Activated CD4-positive, alpha-beta T cell treated with anti-CD3 and anti-CD28 coated beads, Interleukin-2, amount 10 ng/mL, durations not matched to agents 24 days and 14 days (primary cell): Measurements from ENCODE around the gene BNIP2. TPM values are rescaled to one million over a fixed set of nuclear protein-coding genes. Genes with fewer than 3 reads are reported as not detected.
"Not testable (repeated sequence)": the region's sequence is repeated elsewhere in the genome, so short reads cannot be mapped to it uniquely, and the experiment has no call there.

ENCODE experiments used
- DNase-seq: peaks from one replicate; pipeline ENCODE4 v3.0.0; 2022
- H3K27ac Mint-ChIP-seq: one replicate; pipeline ENCODE4 v1.8.0; 2022; ENCODE audit warnings: mild to moderate bottlenecking, mixed read lengths
- H3K27me3 Mint-ChIP-seq: one replicate; pipeline ENCODE4 v1.8.0; 2022; ENCODE audit warnings: mixed read lengths
- H3K36me3 Mint-ChIP-seq: one replicate; pipeline ENCODE4 v1.8.0; 2022; ENCODE audit warnings: low read depth, mild to moderate bottlenecking, mixed read lengths
- H3K4me1 Mint-ChIP-seq: one replicate; pipeline ENCODE4 v1.8.0; 2021; ENCODE audit warnings: mixed read lengths
- H3K4me3 Mint-ChIP-seq: one replicate; pipeline ENCODE4 v1.8.0; 2022; ENCODE audit warnings: mild to moderate bottlenecking, moderate library complexity, mixed read lengths
- H3K9me3 Mint-ChIP-seq: one replicate; pipeline ENCODE4 v1.8.0; 2021; ENCODE audit warnings: mixed read lengths
- intact Hi-C: fragments of 100-400 bp; cut with micrococcal nuclease; formaldehyde crosslinking; loops from one replicate; pipeline ENCODE4 v1.15.1; 2023
- total RNA-seq: library from RNA; stranded (reverse); gene quantifications from 2 replicates; pipeline ENCODE4 v1.2.3, GENCODE V29; 2022

BNIP2 gene
- total RNA-seq, 1 donor from 2014 or later = 55.1 TPM

- Mint-ChIP-seq H3K36me3 (peaks cover 58% of the 10 kb centered on the region), H3K4me1 (peaks cover 18% of the 10 kb centered on the region), H3K4me3 (no peak overlapping the region), H3K27me3 (no peaks in the 10 kb centered on the region), H3K27ac (peak overlapping the region; percentile 90), H3K9me3 (no peaks in the 10 kb centered on the region)
- intact Hi-C loops = no loop called here
- DNase-seq = no peak
Measured at GRCh38 chr15:59678172-59678571, 10.9 kb downstream of the BNIP2 start.

- Mint-ChIP-seq H3K36me3 (peaks cover 64% of the 10 kb centered on the region), H3K9me3 (no peaks in the 10 kb centered on the region), H3K27me3 (no peaks in the 10 kb centered on the region), H3K4me1 (peaks cover 13% of the 10 kb centered on the region), H3K4me3 (no peak overlapping the region), H3K27ac (no peak overlapping the region)
- intact Hi-C loops = no loop called here
- DNase-seq = no peak
Measured at GRCh38 chr15:59676565-59676964, 12.6 kb downstream of the BNIP2 start.

DNA sequence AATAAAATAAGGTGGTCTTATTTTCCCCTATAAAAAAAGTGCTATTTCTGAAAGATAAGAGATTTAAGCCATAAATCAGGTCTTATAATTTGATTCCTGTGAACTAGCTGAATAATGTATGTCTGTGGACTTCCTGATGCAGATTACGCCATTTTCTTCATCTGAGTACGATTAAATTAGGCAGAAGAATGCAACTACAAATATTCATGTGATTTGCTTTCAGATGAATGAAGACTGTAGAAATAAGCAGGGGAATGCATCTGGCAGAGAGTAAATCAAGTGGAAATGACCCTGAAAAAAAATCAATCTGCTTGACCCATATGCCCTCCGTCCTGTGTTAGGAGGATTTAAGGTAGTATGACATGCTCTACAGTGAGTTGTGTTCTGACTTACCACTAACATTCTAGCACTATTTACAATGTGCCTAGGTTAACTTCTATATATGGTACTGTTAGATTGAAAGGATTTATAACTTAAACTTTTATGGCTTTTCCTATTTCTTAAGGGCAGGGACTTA is 14.7 kb downstream of the BNIP2 start:
- Mint-ChIP-seq H3K36me3 (peaks cover 68% of the 10 kb centered on the region), H3K4me1 (peaks cover 10% of the 10 kb centered on the region), H3K4me3 (no peak overlapping the region), H3K27ac (no peak overlapping the region), H3K27me3 (no peaks in the 10 kb centered on the region), H3K9me3 (no peaks in the 10 kb centered on the region)
- DNase-seq = no peak
- intact Hi-C loops = no loop called here

DNA sequence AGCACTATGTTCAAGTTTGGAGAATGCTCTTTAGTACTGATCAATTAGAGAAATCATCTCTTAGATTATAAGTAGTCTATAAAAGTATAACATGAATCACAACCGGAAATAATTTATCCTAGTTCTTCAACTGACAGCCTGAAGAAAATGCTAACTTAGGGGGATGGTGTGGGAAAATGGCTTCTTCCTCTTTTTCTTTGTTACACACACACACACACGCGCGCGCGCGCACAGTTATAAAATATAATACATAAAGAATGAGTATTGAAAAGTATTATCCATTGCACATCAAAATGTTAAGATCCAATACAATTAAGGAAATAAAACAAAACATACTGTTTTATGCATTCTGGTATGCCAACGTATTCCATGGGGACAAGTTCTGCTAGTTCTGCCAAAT is 20.6 kb downstream of the BNIP2 start:
- H3K27ac Mint-ChIP-seq = no peak overlapping the region
- peaks cover 2% of the 10 kb centered on the region for H3K4me1 Mint-ChIP-seq
- intact Hi-C loops = no loop called here
- DNase-seq = no peak
- H3K9me3 Mint-ChIP-seq = no peaks in the 10 kb centered on the region
- peaks cover 49% of the 10 kb centered on the region for H3K36me3 Mint-ChIP-seq
- H3K4me3 Mint-ChIP-seq = no peak overlapping the region
- no peaks in the 10 kb centered on the region for H3K27me3 Mint-ChIP-seq

DNA sequence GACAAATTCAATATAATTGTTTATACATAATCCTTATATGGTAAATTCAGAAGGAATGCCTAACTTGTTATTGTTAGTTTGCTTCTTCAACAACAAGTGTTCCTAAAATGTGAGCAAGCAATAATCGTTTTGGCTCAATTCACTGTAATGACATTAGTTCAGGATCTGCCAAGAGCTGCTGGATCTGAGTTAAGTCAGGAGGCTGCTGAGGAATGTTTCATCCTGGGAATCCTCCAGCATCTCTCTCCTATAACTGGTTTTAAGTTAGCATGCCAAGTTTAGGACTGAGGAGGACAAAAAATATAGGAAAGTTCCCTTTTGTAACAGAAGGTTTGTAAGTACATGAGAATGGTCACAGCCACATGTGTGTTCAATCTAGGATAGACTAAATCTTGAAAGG is 26.9 kb downstream of the BNIP2 start:
- DNase-seq = no peak
- Mint-ChIP-seq H3K9me3 (no peaks in the 10 kb centered on the region), H3K27me3 (no peaks in the 10 kb centered on the region), H3K27ac (no peak overlapping the region), H3K4me3 (no peak overlapping the region), H3K36me3 (peaks cover 33% of the 10 kb centered on the region), H3K4me1 (no peaks in the 10 kb centered on the region)
- intact Hi-C loops = no loop called here

GRCh38 chr15:59659366-59659765 is 29.8 kb downstream of the BNIP2 start:
- H3K27me3 Mint-ChIP-seq = no peaks in the 10 kb centered on the region
- no peaks in the 10 kb centered on the region for H3K4me1 Mint-ChIP-seq
- H3K9me3 Mint-ChIP-seq = no peaks in the 10 kb centered on the region
- no peak for DNase-seq
- no peak overlapping the region for H3K27ac Mint-ChIP-seq
- intact Hi-C loops = no loop called here
- H3K4me3 Mint-ChIP-seq = no peak overlapping the region
- peaks cover 32% of the 10 kb centered on the region for H3K36me3 Mint-ChIP-seq

DNA sequence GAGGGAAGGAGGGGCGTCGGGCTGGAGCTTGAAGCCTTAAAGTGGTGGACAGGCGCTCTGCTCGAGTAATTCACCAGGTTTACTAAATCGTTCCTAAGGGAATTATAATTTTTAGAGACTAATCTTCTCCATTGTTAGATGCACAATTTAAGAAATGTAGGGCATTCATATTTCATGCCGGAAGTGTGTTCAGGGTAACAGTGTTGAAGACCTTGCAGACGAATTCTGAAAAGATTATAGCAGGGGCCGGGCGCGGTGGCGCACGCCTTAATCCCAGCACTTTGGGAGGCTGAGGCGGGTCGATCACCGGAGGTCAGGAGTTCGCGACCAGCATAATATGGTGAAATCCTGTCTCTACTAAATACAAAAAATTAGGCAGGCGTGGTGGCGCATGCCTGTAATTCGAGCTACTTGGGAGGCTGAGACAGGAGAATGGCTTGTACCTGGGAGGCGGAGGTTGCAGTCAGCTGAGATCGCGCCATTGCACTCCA is 31.4 kb downstream of the BNIP2 start:
- DNase-seq = no peak
- Mint-ChIP-seq H3K9me3 (no peaks in the 10 kb centered on the region), H3K27me3 (no peaks in the 10 kb centered on the region), H3K36me3 (peaks cover 26% of the 10 kb centered on the region), H3K4me1 (peaks cover 3% of the 10 kb centered on the region), H3K4me3 (no peak overlapping the region), H3K27ac (peak overlapping the region; percentile 90)
- intact Hi-C loops = loop anchor here (1.0 kb wide), 1 partner anchor 31 kb away; no protein-coding TSS in a partner anchor

DNA sequence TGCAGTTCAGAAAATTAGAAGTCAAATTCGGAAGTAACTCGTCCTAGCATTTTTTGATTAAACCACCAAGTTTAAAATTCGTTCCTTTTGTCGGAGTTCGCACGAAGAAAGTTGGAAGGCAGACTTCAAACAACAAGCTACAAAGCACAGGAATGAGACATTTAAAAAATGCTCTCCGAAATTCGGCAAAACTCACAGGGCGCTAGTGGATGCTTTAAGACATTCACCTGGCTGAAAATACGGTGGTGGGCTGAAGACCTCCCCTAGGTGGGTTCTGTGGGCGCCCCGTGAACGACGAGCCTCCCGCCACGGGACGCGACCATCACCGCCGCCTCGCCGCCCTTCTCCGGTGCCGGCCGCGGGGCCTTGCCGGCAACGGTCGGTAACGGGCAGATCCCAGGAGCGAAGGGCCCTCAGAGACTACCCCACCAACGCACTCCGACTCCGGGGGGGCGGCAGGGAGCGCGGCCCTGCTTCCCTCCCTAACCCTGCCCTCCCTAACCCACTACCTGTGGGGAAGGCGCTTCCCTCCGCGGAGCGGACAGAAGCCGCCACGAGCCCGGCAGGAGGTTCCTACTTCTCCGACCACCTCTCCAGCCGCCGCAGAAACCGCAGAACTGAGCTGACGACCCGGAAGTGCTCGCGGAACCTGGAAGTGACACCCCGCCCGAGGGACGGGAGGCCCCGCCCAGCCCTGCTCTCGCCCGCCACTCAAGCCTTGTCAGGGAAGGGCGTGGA is 32.1 kb downstream of the BNIP2 start, which contains the start of gene GTF2A2:
TSS of gene GTF2A2 (minus strand) at position 619 of the 738 bp plus-strand sequence. CDS start 5,238 bp downstream, outside the sequence.
- H3K9me3 Mint-ChIP-seq = no peaks in the 10 kb centered on the region
- peak within 1 kb of the TSS; percentile 90 for H3K27ac Mint-ChIP-seq
- peaks cover 6% of the 10 kb centered on the region for H3K4me1 Mint-ChIP-seq
- H3K4me3 Mint-ChIP-seq = no peak within 1 kb of the TSS
- peak; percentile 99 for DNase-seq
- intact Hi-C loops = loop anchor here (1.0 kb wide), 1 partner anchor 31 kb away; no protein-coding TSS in a partner anchor
- H3K36me3 Mint-ChIP-seq = peaks cover 26% of the 10 kb centered on the region
- no peaks in the 10 kb centered on the region for H3K27me3 Mint-ChIP-seq

DNA sequence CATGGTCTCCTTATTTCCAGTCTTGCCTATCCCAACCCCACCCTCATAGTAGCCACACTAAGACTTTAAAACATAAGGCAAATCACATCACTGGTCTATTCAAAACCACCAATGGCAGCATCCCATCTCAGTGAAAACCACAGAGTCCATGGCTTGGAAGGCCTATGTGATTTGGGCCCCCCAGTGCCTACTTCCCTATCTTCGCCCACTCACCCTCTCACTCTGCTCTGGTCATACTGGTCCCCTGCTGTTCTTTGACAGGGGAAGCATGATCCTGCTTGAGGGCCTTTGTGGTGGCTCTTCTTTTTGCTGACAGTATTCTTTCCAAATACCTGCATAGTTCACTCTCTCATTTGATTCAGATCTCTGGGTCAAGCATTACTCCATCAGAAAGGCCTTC is 35.1 kb downstream of the BNIP2 start:
- peak; percentile 41 for DNase-seq
- Mint-ChIP-seq H3K27ac (no peak overlapping the region), H3K36me3 (peaks cover 25% of the 10 kb centered on the region), H3K27me3 (no peaks in the 10 kb centered on the region), H3K4me1 (peaks cover 8% of the 10 kb centered on the region), H3K4me3 (no peak overlapping the region), H3K9me3 (no peaks in the 10 kb centered on the region)
- intact Hi-C loops = no loop called here

DNA sequence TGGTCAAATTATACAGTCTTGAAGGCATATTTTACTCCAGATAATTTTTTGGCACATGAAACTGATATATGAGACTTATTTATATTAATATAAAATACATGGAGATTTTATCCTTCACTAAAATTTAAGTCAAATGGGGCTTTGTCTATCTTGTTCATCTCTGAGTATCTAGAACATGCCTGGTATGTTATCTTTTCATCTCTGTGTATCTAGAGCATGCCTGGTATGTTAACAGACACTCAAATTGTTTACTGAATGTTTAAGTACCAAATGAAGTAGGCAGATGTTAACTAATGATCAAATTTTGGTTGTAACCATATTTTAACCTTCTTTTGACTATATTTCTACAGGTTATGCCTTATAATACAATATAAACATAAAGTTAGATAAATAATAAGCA is 39.5 kb downstream of the BNIP2 start:
- no peak for DNase-seq
- H3K4me3 Mint-ChIP-seq = no peak overlapping the region
- no peak overlapping the region for H3K27ac Mint-ChIP-seq
- H3K36me3 Mint-ChIP-seq = peaks cover 37% of the 10 kb centered on the region
- intact Hi-C loops = no loop called here
- peaks cover 8% of the 10 kb centered on the region for H3K4me1 Mint-ChIP-seq
- H3K27me3 Mint-ChIP-seq = no peaks in the 10 kb centered on the region
- no peaks in the 10 kb centered on the region for H3K9me3 Mint-ChIP-seq

GRCh38 chr15:59647085-59647484 is 42.0 kb downstream of the BNIP2 start:
- Mint-ChIP-seq H3K4me1 (peaks cover 2% of the 10 kb centered on the region), H3K27me3 (no peaks in the 10 kb centered on the region), H3K36me3 (peaks cover 41% of the 10 kb centered on the region), H3K27ac (no peak overlapping the region), H3K4me3 (no peak overlapping the region), H3K9me3 (no peaks in the 10 kb centered on the region)
- peak; percentile 33 for DNase-seq
- intact Hi-C loops = no loop called here

GRCh38 chr15:59646277-59646676 is 42.8 kb downstream of the BNIP2 start:
- Mint-ChIP-seq H3K36me3 (peaks cover 39% of the 10 kb centered on the region), H3K9me3 (no peaks in the 10 kb centered on the region), H3K27ac (no peak overlapping the region), H3K4me1 (peaks cover 2% of the 10 kb centered on the region), H3K4me3 (no peak overlapping the region), H3K27me3 (no peaks in the 10 kb centered on the region)
- intact Hi-C loops = no loop called here
- no peak for DNase-seq

DNA sequence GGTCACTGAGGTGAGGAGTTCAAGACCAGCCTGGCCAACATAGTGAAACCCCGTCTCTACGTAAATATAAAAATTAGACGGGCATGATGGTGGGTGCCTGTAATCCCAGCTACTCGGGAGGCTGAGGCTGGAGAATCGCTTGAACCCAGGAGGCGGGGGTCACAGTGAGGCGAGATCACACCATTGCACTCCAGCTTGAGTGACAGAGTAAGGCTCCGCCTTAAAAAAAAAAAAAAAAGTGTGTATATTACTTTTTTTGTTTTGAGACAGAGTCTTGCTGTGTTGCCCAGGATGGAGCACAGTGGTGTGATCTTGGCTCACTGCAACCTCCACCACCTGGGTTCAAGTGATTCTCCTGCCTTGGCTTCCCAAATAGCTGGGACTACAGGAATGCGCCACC is 43.3 kb downstream of the BNIP2 start:
- H3K36me3 Mint-ChIP-seq = peaks cover 40% of the 10 kb centered on the region
- H3K4me1 Mint-ChIP-seq, H3K9me3 Mint-ChIP-seq, H3K27me3 Mint-ChIP-seq, intact Hi-C loops, H3K27ac Mint-ChIP-seq, H3K4me3 Mint-ChIP-seq: not testable (repeated sequence)
- peak; percentile 33 for DNase-seq

DNA sequence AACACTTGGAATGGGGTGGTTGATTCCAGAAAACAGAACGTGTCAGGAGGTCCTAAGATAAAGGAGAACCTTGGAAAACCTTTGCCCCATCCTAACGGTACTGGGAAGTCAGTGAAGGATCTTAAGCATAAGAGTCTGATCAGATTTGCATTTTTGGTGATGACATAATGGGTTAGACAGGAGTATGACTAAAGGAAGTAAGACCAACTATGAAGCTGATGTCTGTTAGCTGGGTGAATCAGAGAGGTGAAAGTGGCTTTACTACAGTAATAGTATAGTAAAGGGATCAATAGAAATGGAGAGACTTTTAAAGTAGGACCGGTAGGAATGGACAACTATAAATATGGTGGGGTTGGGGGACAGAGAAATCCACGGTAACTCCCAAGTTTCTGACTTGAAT is 44.4 kb downstream of the BNIP2 start:
- Mint-ChIP-seq H3K9me3 (no peaks in the 10 kb centered on the region), H3K4me3 (no peak overlapping the region), H3K36me3 (peaks cover 35% of the 10 kb centered on the region), H3K4me1 (no peaks in the 10 kb centered on the region), H3K27me3 (no peaks in the 10 kb centered on the region), H3K27ac (no peak overlapping the region)
- intact Hi-C loops = no loop called here
- DNase-seq = no peak
